DOHH2 (cell line): ENCODE data around the gene PAX3.

Experiments
- EZH2phosphoT487 ChIP-seq: fragments of 200-600 bp; sonication (generic); IDR thresholded peaks from 2 replicates; pipeline ENCODE4 v1.6.1; 2017; ENCODE audit warnings: borderline replicate concordance, mild to moderate bottlenecking, antibody characterized with exemption, low read length, moderate library complexity, mixed read lengths
- TF ChIP-seq, protein P1 (sequence below): fragments of 200-600 bp; sonication (generic); IDR thresholded peaks from one replicate; pipeline ENCODE4 v1.5.1; 2014; ENCODE audit warnings: antibody characterized with exemption, mild to moderate bottlenecking, low read depth, low read length; ENCODE audit not compliant: poor library complexity, severe bottlenecking

DNA sequence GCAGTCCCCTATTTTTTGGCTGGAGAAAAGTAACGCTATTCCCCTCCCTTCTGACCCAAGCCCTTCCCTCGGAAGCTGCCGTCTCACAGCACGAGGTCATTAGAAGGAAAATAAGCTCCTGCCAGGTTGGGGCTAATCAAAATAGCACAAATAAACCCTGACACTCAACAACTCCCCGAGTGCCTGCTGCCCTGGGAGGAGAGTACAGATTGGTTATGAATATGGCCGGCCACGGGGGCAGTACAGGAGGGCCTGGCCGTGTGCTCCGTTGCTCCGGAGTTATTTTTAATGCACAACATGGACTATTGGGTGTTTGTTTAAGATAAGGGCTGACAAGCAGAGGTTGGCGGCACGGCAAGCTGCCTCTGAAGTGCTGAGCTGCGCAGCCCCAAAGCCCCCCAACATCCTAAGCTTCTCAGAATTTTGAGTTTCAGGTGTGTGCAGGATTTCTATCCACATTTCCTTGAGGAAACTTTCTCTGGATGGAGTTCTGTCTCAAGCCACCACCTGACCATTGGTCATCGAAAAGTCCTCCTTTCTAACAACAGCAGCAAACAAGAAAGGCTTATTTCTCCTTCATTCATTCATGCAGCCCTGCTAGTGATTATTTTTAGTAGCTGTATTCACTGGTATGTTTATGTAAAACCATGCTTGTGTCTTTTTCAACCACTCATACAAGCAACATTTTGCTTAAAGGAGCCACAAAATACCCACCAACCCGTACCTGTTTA is 58.7 kb downstream of the PAX3 start:
- TF ChIP-seq, protein P1, sequence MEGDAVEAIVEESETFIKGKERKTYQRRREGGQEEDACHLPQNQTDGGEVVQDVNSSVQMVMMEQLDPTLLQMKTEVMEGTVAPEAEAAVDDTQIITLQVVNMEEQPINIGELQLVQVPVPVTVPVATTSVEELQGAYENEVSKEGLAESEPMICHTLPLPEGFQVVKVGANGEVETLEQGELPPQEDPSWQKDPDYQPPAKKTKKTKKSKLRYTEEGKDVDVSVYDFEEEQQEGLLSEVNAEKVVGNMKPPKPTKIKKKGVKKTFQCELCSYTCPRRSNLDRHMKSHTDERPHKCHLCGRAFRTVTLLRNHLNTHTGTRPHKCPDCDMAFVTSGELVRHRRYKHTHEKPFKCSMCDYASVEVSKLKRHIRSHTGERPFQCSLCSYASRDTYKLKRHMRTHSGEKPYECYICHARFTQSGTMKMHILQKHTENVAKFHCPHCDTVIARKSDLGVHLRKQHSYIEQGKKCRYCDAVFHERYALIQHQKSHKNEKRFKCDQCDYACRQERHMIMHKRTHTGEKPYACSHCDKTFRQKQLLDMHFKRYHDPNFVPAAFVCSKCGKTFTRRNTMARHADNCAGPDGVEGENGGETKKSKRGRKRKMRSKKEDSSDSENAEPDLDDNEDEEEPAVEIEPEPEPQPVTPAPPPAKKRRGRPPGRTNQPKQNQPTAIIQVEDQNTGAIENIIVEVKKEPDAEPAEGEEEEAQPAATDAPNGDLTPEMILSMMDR = no peak
- TF ChIP-seq EZH2phosphoT487 = no peak
